Pancreas (tissue), 8 donors: ENCODE data around the gene LARP4B. TPM values are rescaled to one million over a fixed set of nuclear protein-coding genes. Genes with fewer than 3 reads are reported as not detected.

ENCODE experiments used
- polyA plus RNA-seq, 2 donors: library from polyadenylated mRNA; stranded (reverse); fragments of 200-250 nt; gene quantifications; one replicate each; pipeline ENCODE4 v1.2.3, GENCODE V29; 2013
- total RNA-seq, 6 donors: library from RNA; stranded (reverse); fragmentation: NEBNext Ultra II Directional in 4 of 6; extraction: Animal tissue kit (Norgen Biotek cat#: 25700) in 4 of 6; gene quantifications; one replicate each; pipeline versions ENCODE4 v1.2.1 to v1.2.4, GENCODE V29; 2021 to 2023
- donor health status: healthy with polysubstance abuse.
- donor health status: DM: no; HTN: no; CAD: no; lungs with moderate emphysema.
- donor health status: DM: no; HTN: no; CAD: no.
- donor health status: Bipolar disorder and iron deficiency.
- donor health status: DM: yes; HTN: yes; CAD: no.
- donor health status: DM: no; HTN: no; CAD: no.
- donor health status: DM: no; HTN: no; CAD: no.
- donor health status: DM: yes; HTN: yes; CAD: no.

Gene LARP4B
- total and polyA plus RNA-seq, 8 donors, result 10.1 to 53.3 (median 32.2) TPM

Other genes with a start within 250 kb of the LARP4B start
- 10 to 100 TPM in 1 of 6 donors, 1 to 10 TPM in 5; 6.8 to 11.8 (median 7.6) TPM for gene DIP2C, start 242.0 kb downstream of the LARP4B start, total RNA-seq
- 1 to 10 TPM; 4.3 to 5.5 TPM for gene DIP2C, start 242.0 kb downstream of the LARP4B start, polyA plus RNA-seq
- gene GTPBP4, start 56.7 kb upstream of the LARP4B start, total RNA-seq, result 10 to 100 TPM in 5 of 6 donors, 1 to 10 TPM in 1; 7.5 to 18.4 (median 15.8) TPM
- 10 to 100 TPM in 1 of 2 donors, 1 to 10 TPM in 1; 6.9 to 18.3 TPM for gene GTPBP4, start 56.7 kb upstream of the LARP4B start, polyA plus RNA-seq
- not detected for gene IDI2, start 94.2 kb upstream of the LARP4B start, total RNA-seq
- gene IDI2, start 94.2 kb upstream of the LARP4B start, polyA plus RNA-seq, result under 1 TPM; 0.14 to 0.15 TPM
- 10 to 100 TPM in 3 of 6 donors, 1 to 10 TPM in 3; 5.4 to 13.4 (median 9.6) TPM for gene IDI1, start 117.4 kb upstream of the LARP4B start, total RNA-seq
- 10 to 100 TPM in 1 of 2 donors, 1 to 10 TPM in 1; 8.3 to 26.7 TPM for gene IDI1, start 117.4 kb upstream of the LARP4B start, polyA plus RNA-seq
- 10 to 100 TPM in 1 of 6 donors, 1 to 10 TPM in 5; 8.5 to 11.6 (median 8.9) TPM for gene WDR37, start 124.7 kb upstream of the LARP4B start, total RNA-seq
- 1 to 10 TPM; 4.6 to 8.5 TPM for gene WDR37, start 124.7 kb upstream of the LARP4B start, polyA plus RNA-seq